ENCODE measurements around the gene BIN1.

The BIN1 gene

GRCh38 chr2:127075821-127076220, 31.1 kb downstream of the BIN1 start:
- in situ Hi-C loops (cut with HindIII; ENCODE audit: low sequenced_read_pairs), result no loop called here
- no peak for DNase-seq (ENCODE audit: low read depth, low spot score)
- no peak overlapping the region for H3K4me3 ChIP-seq (ENCODE audit: low read depth, low read length)

DNA sequence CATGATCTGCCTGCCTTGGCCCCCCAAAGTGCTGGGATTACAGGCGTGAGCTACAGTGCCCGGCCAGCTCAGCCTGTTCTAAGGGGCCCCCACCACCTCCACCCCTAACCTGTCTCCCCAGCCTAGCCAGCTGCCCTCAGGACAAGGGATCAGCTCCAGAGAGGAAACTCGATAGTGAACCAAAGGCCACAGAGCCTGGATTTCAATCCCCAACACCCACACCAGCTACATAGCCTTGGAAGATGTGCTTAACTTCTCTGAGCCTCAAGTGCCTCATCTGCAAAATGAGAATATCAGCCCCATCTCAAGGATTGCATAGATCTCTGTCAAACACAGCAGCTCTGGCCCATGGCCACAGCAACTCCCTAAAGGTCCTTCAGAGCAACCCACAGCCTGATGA, 32.0 kb downstream of the BIN1 start:
- DNase-seq (ENCODE audit: low read depth, low spot score), result no peak
- TF ChIP-seq, protein P1, sequence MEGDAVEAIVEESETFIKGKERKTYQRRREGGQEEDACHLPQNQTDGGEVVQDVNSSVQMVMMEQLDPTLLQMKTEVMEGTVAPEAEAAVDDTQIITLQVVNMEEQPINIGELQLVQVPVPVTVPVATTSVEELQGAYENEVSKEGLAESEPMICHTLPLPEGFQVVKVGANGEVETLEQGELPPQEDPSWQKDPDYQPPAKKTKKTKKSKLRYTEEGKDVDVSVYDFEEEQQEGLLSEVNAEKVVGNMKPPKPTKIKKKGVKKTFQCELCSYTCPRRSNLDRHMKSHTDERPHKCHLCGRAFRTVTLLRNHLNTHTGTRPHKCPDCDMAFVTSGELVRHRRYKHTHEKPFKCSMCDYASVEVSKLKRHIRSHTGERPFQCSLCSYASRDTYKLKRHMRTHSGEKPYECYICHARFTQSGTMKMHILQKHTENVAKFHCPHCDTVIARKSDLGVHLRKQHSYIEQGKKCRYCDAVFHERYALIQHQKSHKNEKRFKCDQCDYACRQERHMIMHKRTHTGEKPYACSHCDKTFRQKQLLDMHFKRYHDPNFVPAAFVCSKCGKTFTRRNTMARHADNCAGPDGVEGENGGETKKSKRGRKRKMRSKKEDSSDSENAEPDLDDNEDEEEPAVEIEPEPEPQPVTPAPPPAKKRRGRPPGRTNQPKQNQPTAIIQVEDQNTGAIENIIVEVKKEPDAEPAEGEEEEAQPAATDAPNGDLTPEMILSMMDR (IDR thresholded peaks at IDR 0.05; ENCODE audit: low read depth, low read length), result no peak
- in situ Hi-C loops (cut with HindIII; ENCODE audit: low sequenced_read_pairs), result no loop called here

More at GRCh38 chr2:127075821-127076220, 31.1 kb downstream of the BIN1 start:
- TF ChIP-seq, protein P1 (IDR thresholded peaks at IDR 0.05; ENCODE audit: low read depth, low read length), result no peak

GRCh38 chr2:127074358-127074757, 32.6 kb downstream of the BIN1 start:
- in situ Hi-C loops (cut with HindIII; ENCODE audit: low sequenced_read_pairs), result no loop called here
- H3K4me3 ChIP-seq (ENCODE audit: low read depth, low read length), result no peak overlapping the region
- TF ChIP-seq, protein P1 (IDR thresholded peaks at IDR 0.05; ENCODE audit: low read depth, low read length), result no peak
- no peak for DNase-seq (ENCODE audit: low read depth, low spot score)

More for the DNA sequence above, 32.0 kb downstream of the BIN1 start:
- no peak overlapping the region for H3K4me3 ChIP-seq (ENCODE audit: low read depth, low read length)

GRCh38 chr2:127072970-127073369, 34.0 kb downstream of the BIN1 start:
- DNase-seq (ENCODE audit: low read depth, low spot score), result no peak
- TF ChIP-seq, protein P1 (IDR thresholded peaks at IDR 0.05; ENCODE audit: low read depth, low read length), result no peak
- no peak overlapping the region for H3K4me3 ChIP-seq (ENCODE audit: low read depth, low read length)
- in situ Hi-C loops (cut with HindIII; ENCODE audit: low sequenced_read_pairs), result no loop called here

GRCh38 chr2:127072396-127072795, 34.6 kb downstream of the BIN1 start:
- TF ChIP-seq, protein P1 (IDR thresholded peaks at IDR 0.05; ENCODE audit: low read depth, low read length), result peak; percentile 11

DNA sequence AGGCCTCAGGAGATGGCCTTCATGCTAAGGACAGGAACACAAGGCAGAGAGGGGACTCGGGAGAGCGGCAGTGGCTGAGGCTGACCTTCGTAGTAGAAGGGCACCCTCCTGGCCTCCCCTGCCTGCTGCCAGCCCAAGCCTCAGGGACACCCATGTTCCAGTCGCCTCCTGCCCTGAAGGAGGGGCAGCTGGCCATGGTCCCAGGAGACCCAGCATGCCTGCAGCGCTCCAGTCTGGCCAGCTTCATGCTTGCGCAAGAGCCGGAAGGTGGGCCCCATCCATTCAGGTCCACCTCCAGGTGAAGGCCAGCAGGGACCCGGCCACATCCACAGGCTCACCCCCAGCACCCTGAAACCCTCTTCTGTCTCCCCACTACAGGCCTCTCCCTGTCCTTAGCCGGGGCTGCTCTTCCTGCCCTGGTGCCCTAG, 35.0 kb downstream of the BIN1 start:
- TF ChIP-seq, protein P1 (IDR thresholded peaks at IDR 0.05; ENCODE audit: low read depth, low read length), result no peak
- no peak overlapping the region for H3K4me3 ChIP-seq (ENCODE audit: low read depth, low read length)
- in situ Hi-C loops (cut with HindIII; ENCODE audit: low sequenced_read_pairs), result no loop called here
- no peak for DNase-seq (ENCODE audit: low read depth, low spot score)

More at GRCh38 chr2:127072396-127072795, 34.6 kb downstream of the BIN1 start:
- in situ Hi-C loops (cut with HindIII; ENCODE audit: low sequenced_read_pairs), result no loop called here
- no peak overlapping the region for H3K4me3 ChIP-seq (ENCODE audit: low read depth, low read length)
- no peak for DNase-seq (ENCODE audit: low read depth, low spot score)

DNA sequence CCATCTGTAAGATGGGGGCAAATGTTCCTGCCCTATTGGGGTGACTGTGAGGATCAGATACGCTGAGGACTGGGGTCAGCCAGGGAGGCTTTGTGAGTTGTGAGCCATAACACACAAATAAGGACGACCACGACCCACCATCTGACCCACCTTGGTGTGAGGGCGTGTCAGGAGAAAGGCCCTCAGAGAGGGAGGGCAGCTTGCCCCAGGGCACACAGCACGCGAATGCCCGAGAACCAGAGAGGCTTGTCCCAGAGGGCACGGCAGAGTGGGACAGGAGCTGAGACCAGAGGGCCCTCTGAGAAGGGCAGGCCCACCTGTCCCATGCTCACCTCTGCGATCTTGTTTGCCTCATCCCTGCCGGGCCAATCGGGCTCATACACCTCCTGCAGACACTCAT, 36.7 kb downstream of the BIN1 start:
- DNase-seq (ENCODE audit: low read depth, low spot score), result no peak
- TF ChIP-seq, protein P1 (IDR thresholded peaks at IDR 0.05; ENCODE audit: low read depth, low read length), result no peak
- H3K4me3 ChIP-seq (ENCODE audit: low read depth, low read length), result no peak overlapping the region
- in situ Hi-C loops (cut with HindIII; ENCODE audit: low sequenced_read_pairs), result no loop called here

Measured in astrocyte of the spinal cord (primary cell).